Caco-2 (cell line): ENCODE measurements around the gene CLNK. TPM values are rescaled to one million over a fixed set of nuclear protein-coding genes. Genes with fewer than 3 reads are reported as not detected.

ENCODE experiments used
- Bru-seq: library from RNA; stranded (reverse); fragments of 400-500 nt; gene quantifications from one replicate; lab custom pipeline; 2021; lab: Mats Ljungman, UMichigan
- BruChase-seq, 2 experiments: library from RNA; stranded (reverse); fragments of 400-500 nt; gene quantifications; one replicate each; lab custom pipeline; 2021; lab: Mats Ljungman, UMichigan
- BruUV-seq: library from RNA; stranded (reverse); fragments of 400-500 nt; replicated peaks from 2 replicates; lab custom pipeline; 2021; lab: Mats Ljungman, UMichigan
- CTCF ChIA-PET: fragments of 300-600 bp; sonication (Branson Sonifier 250); formaldehyde crosslinking; loops from one replicate; lab custom pipeline; 2022; ENCODE audit warnings: antibody characterized with exemption; lab: Charles Lee
- POLR2A ChIA-PET: fragments of 300-600 bp; sonication (Branson Sonifier 250); formaldehyde crosslinking; loops from one replicate; lab custom pipeline; 2022; ENCODE audit warnings: antibody characterized with exemption; lab: Charles Lee
- DNase-seq, 2 experiments: peaks; one replicate each; pipeline versions ENCODE4 v3.0.0 to v3.0.0-alpha.2; 2020 to 2022
- H3K27me3 ChIP-seq: replicated peaks from 2 replicates; pipeline ENCODE4 v1.6.0; 2011; ENCODE audit warnings: low read length; ENCODE audit not compliant: control insufficient read depth, insufficient read depth
- H3K36me3 ChIP-seq: 2 replicates; pipeline ENCODE4 v1.5.1; 2011; ENCODE audit warnings: low read length; ENCODE audit not compliant: control insufficient read depth, insufficient read depth
- H3K4me1 ChIP-seq: fragments of 250-450 bp; sonication (Bioruptor Pico); 2 replicates; pipeline ENCODE4 v1.5.1; 2020; ENCODE audit warnings: mild to moderate bottlenecking
- H3K4me3 ChIP-seq: 2 replicates; pipeline ENCODE4 v1.5.1; 2011; ENCODE audit warnings: low read depth, mild to moderate bottlenecking, control low read depth, low read length
- H3K9me3 ChIP-seq: fragments of 250-450 bp; sonication (Bioruptor Pico); 2 replicates; pipeline ENCODE4 v1.5.1; 2020; ENCODE audit warnings: mild to moderate bottlenecking, moderate library complexity
- H3K27ac Mint-ChIP-seq: one replicate; pipeline ENCODE4 v1.8.0; 2022; ENCODE audit warnings: mixed read lengths; ENCODE audit not compliant: unreplicated experiment
- H3K27me3 Mint-ChIP-seq: one replicate; pipeline ENCODE4 v1.8.0; 2022; ENCODE audit warnings: mixed read lengths; ENCODE audit not compliant: insufficient read depth, unreplicated experiment
- H3K36me3 Mint-ChIP-seq: one replicate; pipeline ENCODE4 v1.8.0; 2022; ENCODE audit warnings: mild to moderate bottlenecking, mixed read lengths; ENCODE audit not compliant: insufficient read depth, unreplicated experiment
- H3K4me1 Mint-ChIP-seq: one replicate; pipeline ENCODE4 v1.8.0; 2022; ENCODE audit warnings: low read depth, mixed read lengths; ENCODE audit not compliant: unreplicated experiment
- H3K4me3 Mint-ChIP-seq: one replicate; pipeline ENCODE4 v1.8.0; 2022; ENCODE audit warnings: mild to moderate bottlenecking, moderate library complexity, mixed read lengths; ENCODE audit not compliant: unreplicated experiment
- H3K9me3 Mint-ChIP-seq: one replicate; pipeline ENCODE4 v1.8.0; 2022; ENCODE audit warnings: mixed read lengths; ENCODE audit not compliant: unreplicated experiment
- CTCF ChIP-seq, 2 experiments: fragments of 200-600 bp in 1 of 2; IDR thresholded peaks; 1 replicate in 1 of 2; 2 replicates in 1 of 2; pipeline versions ENCODE4 v1.5.1 to v1.8.0; 2011 to 2022; ENCODE audit warnings: antibody characterized with exemption in 1 of 2, control low read depth in 1 of 2, inconsistent platforms in 1 of 2, low read depth in 1 of 2, low read length in 1 of 2, mild to moderate bottlenecking in 1 of 2, moderate library complexity in 1 of 2; ENCODE audit not compliant: insufficient read depth in 1 of 2, severe bottlenecking in 1 of 2, unreplicated experiment in 1 of 2
- intact Hi-C: fragments of 100-400 bp; cut with micrococcal nuclease; formaldehyde crosslinking; loops from one replicate; pipeline ENCODE4 v1.10.0; 2022; ENCODE audit not compliant: unreplicated experiment
- long read RNA-seq: library from polyadenylated mRNA; stranded (forward); transcript quantifications from one replicate; pipeline ENCODE4 v2.0.0, GENCODE V29; 2022
- total RNA-seq: library from RNA; stranded (reverse); gene quantifications from 2 replicates; pipeline ENCODE4 v1.2.3, GENCODE V29; 2022

CLNK gene
- total RNA-seq: not detected in 2 replicates
- percentile 3 among the genes with signal in this experiment for Bru-seq, nascent RNA
- percentile 3 among the genes with signal in this experiment for BruChase-seq, experiment 1, labeled RNA remaining after a 2-hour chase
- percentile 2 among the genes with signal in this experiment for BruChase-seq, experiment 2, labeled RNA remaining after a 6-hour chase
- long read RNA-seq: 0 reads

GRCh38 chr4:10684631-10685030, at the start of gene CLNK:
Gene CLNK, minus strand, starts transcription at chr4:10684768. Its CDS starts 16,899 bp downstream, at chr4:10667869.
- no peak for TF ChIP-seq CTCF (IDR thresholded peaks at IDR 0.05; ENCODE audit: insufficient read depth in 1 of 2, low read depth in 1 of 2, low read length in 1 of 2, severe bottlenecking in 1 of 2, unreplicated experiment in 1 of 2)
- no peaks in the 10 kb centered on the region for H3K36me3 ChIP-seq
- no peaks in the 10 kb centered on the region for H3K36me3 Mint-ChIP-seq

GRCh38 chr4:10733481-10734062, 49.0 kb upstream of the CLNK start:
- TF ChIP-seq CTCF (IDR thresholded peaks at IDR 0.05; ENCODE audit: insufficient read depth in 1 of 2, low read depth in 1 of 2, low read length in 1 of 2, severe bottlenecking in 1 of 2, unreplicated experiment in 1 of 2): no peak
- no TSS peak for BruUV-seq
- ChIA-PET POLR2A (no interaction called here), CTCF (no interaction called here)
- H3K4me3 Mint-ChIP-seq: no peak overlapping the region
- H3K4me3 ChIP-seq: no peak overlapping the region
- no peak for DNase-seq
- no peaks in the 10 kb centered on the region for H3K4me1 ChIP-seq
- H3K36me3 Mint-ChIP-seq: no peaks in the 10 kb centered on the region
- intact Hi-C loops: no loop called here
- H3K9me3 ChIP-seq: no peaks in the 10 kb centered on the region
- H3K27ac Mint-ChIP-seq: peak overlapping the region; percentile 24
- no peaks in the 10 kb centered on the region for H3K27me3 ChIP-seq
- H3K36me3 ChIP-seq: no peaks in the 10 kb centered on the region
- no peaks in the 10 kb centered on the region for H3K9me3 Mint-ChIP-seq
- H3K4me1 Mint-ChIP-seq: no peaks in the 10 kb centered on the region
- peaks cover 2% of the 10 kb centered on the region for H3K27me3 Mint-ChIP-seq

More at GRCh38 chr4:10684631-10685030, at the start of gene CLNK:
- no peaks in the 10 kb centered on the region for H3K4me1 ChIP-seq
- no peaks in the 10 kb centered on the region for H3K27me3 ChIP-seq
- no TSS peak for BruUV-seq
- no peaks in the 10 kb centered on the region for H3K9me3 ChIP-seq
- ChIA-PET POLR2A (no interaction called here), CTCF (no interaction called here)
- Mint-ChIP-seq H3K27ac (no peak within 1 kb of the TSS), H3K4me1 (no peaks in the 10 kb centered on the region), H3K27me3 (no peaks in the 10 kb centered on the region), H3K4me3 (no peak within 1 kb of the TSS), H3K9me3 (no peaks in the 10 kb centered on the region)
- intact Hi-C loops: no loop called here
- no peak for DNase-seq
- no peak within 1 kb of the TSS for H3K4me3 ChIP-seq

- Mint-ChIP-seq H3K4me3 (no peak overlapping the region), H3K27ac (peak overlapping the region; percentile 24), H3K36me3 (no peaks in the 10 kb centered on the region), H3K27me3 (peaks cover 2% of the 10 kb centered on the region), H3K9me3 (no peaks in the 10 kb centered on the region), H3K4me1 (no peaks in the 10 kb centered on the region)
- Histone ChIP-seq H3K36me3 (no peaks in the 10 kb centered on the region), H3K4me3 (no peak overlapping the region), H3K9me3 (no peaks in the 10 kb centered on the region), H3K4me1 (no peaks in the 10 kb centered on the region), H3K27me3 (no peaks in the 10 kb centered on the region)
- ChIA-PET CTCF (no interaction called here), POLR2A (no interaction called here)
- BruUV-seq: no TSS peak
- intact Hi-C loops: no loop called here
- no peak for DNase-seq
- no peak for TF ChIP-seq CTCF (IDR thresholded peaks at IDR 0.05; ENCODE audit: insufficient read depth in 1 of 2, low read depth in 1 of 2, low read length in 1 of 2, severe bottlenecking in 1 of 2, unreplicated experiment in 1 of 2)
These were observed 48.4 kb upstream of the CLNK start for GRCh38 chr4:10732914-10733415.
